HG03025 (cell line): ENCODE data around the gene ALDH3A2.
"Not testable (repeated sequence)": the region's sequence is repeated elsewhere in the genome, so short reads cannot be mapped to it uniquely, and the experiment has no call there.

Experiments
- ATAC-seq: cut with Tn5 transposase; IDR thresholded peaks from one replicate; pipeline ENCODE4 v1.9.1; 2021; ENCODE audit warnings: mild to moderate bottlenecking, moderate library complexity; ENCODE audit not compliant: unreplicated experiment, low FRiP score

Gene ALDH3A2

GRCh38 chr17:19649274-19649541, 657 bp downstream of the ALDH3A2 start:
- no peak for ATAC-seq

GRCh38 chr17:19650826-19651225, 2.3 kb downstream of the ALDH3A2 start:
- ATAC-seq: no peak

GRCh38 chr17:19651451-19652238, 3.1 kb downstream of the ALDH3A2 start:
- ATAC-seq: no peak

- ATAC-seq: no peak
These were observed 4.0 kb downstream of the ALDH3A2 start for GRCh38 chr17:19652595-19652994.

GRCh38 chr17:19654342-19654886, 5.9 kb downstream of the ALDH3A2 start:
- no peak for ATAC-seq

GRCh38 chr17:19654896-19655295, 6.3 kb downstream of the ALDH3A2 start:
- ATAC-seq: no peak

GRCh38 chr17:19656336-19656735, 7.8 kb downstream of the ALDH3A2 start:
- no peak for ATAC-seq

GRCh38 chr17:19656851-19657581, 8.5 kb downstream of the ALDH3A2 start:
- no peak for ATAC-seq

GRCh38 chr17:19659366-19660177, 11.0 kb downstream of the ALDH3A2 start:
- no peak for ATAC-seq

GRCh38 chr17:19660219-19660870, 11.8 kb downstream of the ALDH3A2 start:
- no peak for ATAC-seq

- ATAC-seq: no peak
These were observed 12.6 kb downstream of the ALDH3A2 start for GRCh38 chr17:19661121-19661520.

GRCh38 chr17:19663097-19663496, 14.5 kb downstream of the ALDH3A2 start:
- no peak for ATAC-seq

GRCh38 chr17:19664136-19664820, 15.7 kb downstream of the ALDH3A2 start:
- ATAC-seq: no peak

- ATAC-seq: no peak
These were observed 16.2 kb downstream of the ALDH3A2 start for GRCh38 chr17:19664821-19665181.

GRCh38 chr17:19669680-19670079, 21.1 kb downstream of the ALDH3A2 start:
- not testable (repeated sequence) for ATAC-seq

GRCh38 chr17:19670908-19671307, 22.4 kb downstream of the ALDH3A2 start:
- no peak for ATAC-seq

GRCh38 chr17:19671433-19671832, 22.9 kb downstream of the ALDH3A2 start:
- ATAC-seq: no peak

- ATAC-seq: no peak
These were observed 23.6 kb downstream of the ALDH3A2 start for GRCh38 chr17:19672009-19672750.

GRCh38 chr17:19673623-19674022, 25.1 kb downstream of the ALDH3A2 start:
- no peak for ATAC-seq
